IMR-90 (cell line): ENCODE data around the gene CPEB1.

Source experiments
- CHD1 ChIP-seq: IDR thresholded peaks from 2 replicates; pipeline ENCODE4 v1.6.1; 2012; ENCODE audit warnings: low read depth, low read length, improper control_type of control experiment
- POLR2A ChIP-seq: IDR thresholded peaks from 2 replicates; pipeline ENCODE4 v1.6.1; 2012; ENCODE audit warnings: mild to moderate bottlenecking, low read depth, low read length
- RAD21 ChIP-seq: IDR thresholded peaks from 2 replicates; pipeline ENCODE4 v1.6.1; 2012; ENCODE audit warnings: low read length, improper control_type of control experiment
- RCOR1 ChIP-seq: IDR thresholded peaks from 2 replicates; pipeline ENCODE4 v1.6.1; 2012; ENCODE audit warnings: mild to moderate bottlenecking, low read length, improper control_type of control experiment; ENCODE audit not compliant: insufficient replicate concordance

- TF ChIP-seq POLR2A (no peak), RCOR1 (no peak), CHD1 (no peak), RAD21 (no peak)
Observed at GRCh38 chr15:82575335-82575734, 71.8 kb downstream of the CPEB1 start.
